Heart right ventricle (tissue), 16 donors: ENCODE data around the gene SLC1A4. TPM values are rescaled to one million over a fixed set of nuclear protein-coding genes. Genes with fewer than 3 reads are reported as not detected.
A peak's percentile ranks its signal among the peaks of the same experiment; 100 is the strongest.

Experiments used
- ATAC-seq, 8 donors: fragments of 200-7000 bp; cut with Tn5 transposase; one replicate each; pipeline ENCODE4 v1.9.1; 2020; ENCODE audit warnings: mild to moderate bottlenecking in 8 of 8, moderate library complexity in 8 of 8, moderate number of reproducible peaks in 1 of 8
- DNase-seq, 2 donors: peaks; one replicate each; pipeline ENCODE4 v3.0.0-alpha.2; 2020
- H3K27ac ChIP-seq, 10 donors: fragments of 200-600 bp; sonication (generic) in 2 of 10; one replicate each; pipeline versions ENCODE4 v1.5.0 to v1.8.0; 2020 to 2022; ENCODE audit warnings: mild to moderate bottlenecking in 3 of 10
- H3K27me3 ChIP-seq, 7 donors: fragments of 200-600 bp; one replicate each; pipeline ENCODE4 v1.8.0; 2021 to 2022; ENCODE audit warnings: mild to moderate bottlenecking in 2 of 7
- H3K36me3 ChIP-seq, 9 donors: fragments of 200-600 bp; sonication (generic) in 1 of 9; one replicate each; pipeline versions ENCODE4 v1.5.0 to v1.8.0; 2020 to 2022; ENCODE audit warnings: mild to moderate bottlenecking in 2 of 9
- H3K4me1 ChIP-seq, 9 donors: fragments of 200-600 bp; sonication (generic) in 1 of 9; one replicate each; pipeline versions ENCODE4 v1.5.0 to v1.8.0; 2020 to 2022; ENCODE audit warnings: mild to moderate bottlenecking in 4 of 9
- H3K4me3 ChIP-seq, 10 donors: fragments of 200-600 bp; sonication (generic) in 2 of 10; one replicate each; pipeline versions ENCODE4 v1.5.0 to v1.8.0; 2020 to 2022; ENCODE audit warnings: mild to moderate bottlenecking in 7 of 10, moderate library complexity in 2 of 10
- H3K9me3 ChIP-seq, 11 donors: fragments of 200-600 bp in 10 of 11; sonication (generic) in 2 of 11; one replicate each; pipeline versions ENCODE4 v1.5.0 to v1.8.0; 2013 to 2022; ENCODE audit warnings: mild to moderate bottlenecking in 2 of 11, control low read depth in 1 of 11, moderate library complexity in 1 of 11
- WGBS, 2 donors: extraction: QIAGEN DNeasy Blood & Tissue Kit; methylation state at CpG; one replicate each; pipeline ENCODE4 v1.1.7; 2013; ENCODE audit warnings: inconsistent platforms in 1 of 2; 5-methylcytosine and 5-hydroxymethylcytosine counted together
- intact Hi-C, 10 donors: fragments of 100-400 bp; cut with DNase I; formaldehyde crosslinking; loops; one replicate each; pipeline versions ENCODE4 v1.11.1 to v1.14.2; 2022
- polyA plus RNA-seq, 2 donors: library from polyadenylated mRNA; stranded (reverse); fragments of 200-250 nt; gene quantifications; one replicate each; pipeline ENCODE4 v1.2.3, GENCODE V29; 2013
- total RNA-seq, 10 donors: library from RNA; stranded (reverse); fragmentation: NEBNext Ultra II Directional in 3 of 10; extraction: Animal tissue kit (Norgen Biotek cat#: 25700) in 3 of 10; gene quantifications; one replicate each; pipeline versions ENCODE4 v1.2.1 to v1.2.4, GENCODE V29; 2021 to 2023
- TF ChIP-seq, protein P1 (sequence below), 9 donors: fragments of 200-600 bp; sonication (generic) in 2 of 9; IDR thresholded peaks; one replicate each; pipeline versions ENCODE4 v1.5.0 to v1.8.0; 2021 to 2022; ENCODE audit warnings: antibody characterized with exemption in 9 of 9, mild to moderate bottlenecking in 5 of 9, moderate library complexity in 1 of 9
- donor health status: Arrhythmogenic right ventricular cardiomyopathy.
- donor health status: ischemic (EF 13 %, LVEDD 7.1; RV severe dilation, severe dysfunction).
- donor health status: healthy with polysubstance abuse.
- donor health status: DM: no; HTN: yes; CAD: no.
- donor health status: DM: no; HTN: no; CAD: no.
- donor health status: ischemic (EF 25% LVEDD 6.9; RV normal size, moderate dysfunction).
- donor health status: ischemic (EF 25% LVEDD 5.7; RV mildly dilated, moderate dysfunction).
- donor health status: healthy.
- donor health status: DM: yes; HTN: yes; CAD: no.
- donor health status: Ischemic cardiomyopathy.
- donor health status: ischemic (EF 35%, LVEDD 5.7; RV mildly dilated, moderate dysfunction).
- donor health status: nonischemic (EF 11% LVEDD 7.7; RV severe dilation, severe dysfunction).
- donor health status: DM: yes; HTN: yes; CAD: no.
- donor health status: PGD.
- donor health status: ischemic (EF 29% LVEDD 5.4; RV normal size, mild dysfunction).
- donor health status: nonischemic (EF 23%, LVEDD 6.1; RV moderate dilation, normal function).

SLC1A4 gene
- total and polyA plus RNA-seq, 12 donors = 2.1 to 18.7 (median 11.3) TPM

- 10% methylated on average over 42 of the region's 42 CpGs for WGBS, 2 donors
- intact Hi-C loops = loop anchor here in 4 of 10 donors (2.0 to 10.0 kb wide), 4 partner anchors 72 to 519 kb away; partner anchors contain the start of gene RAB1A (in 3 of the 4)
- peak overlapping the region in 9 of 10 donors; percentile 40 to 97 (median 81) for H3K27ac ChIP-seq
- DNase-seq (no peak), ATAC-seq (peak; percentile 2 to 44 (median 30))
- no peaks in the 10 kb centered on the region for H3K27me3 ChIP-seq
- peak overlapping the region; percentile 57 to 89 (median 78) for H3K4me3 ChIP-seq
- H3K4me1 ChIP-seq = peaks cover 6 to 57% (median 42%) of the 10 kb centered on the region in 9 donors
- no peaks in the 10 kb centered on the region for H3K9me3 ChIP-seq
- TF ChIP-seq, protein P1, sequence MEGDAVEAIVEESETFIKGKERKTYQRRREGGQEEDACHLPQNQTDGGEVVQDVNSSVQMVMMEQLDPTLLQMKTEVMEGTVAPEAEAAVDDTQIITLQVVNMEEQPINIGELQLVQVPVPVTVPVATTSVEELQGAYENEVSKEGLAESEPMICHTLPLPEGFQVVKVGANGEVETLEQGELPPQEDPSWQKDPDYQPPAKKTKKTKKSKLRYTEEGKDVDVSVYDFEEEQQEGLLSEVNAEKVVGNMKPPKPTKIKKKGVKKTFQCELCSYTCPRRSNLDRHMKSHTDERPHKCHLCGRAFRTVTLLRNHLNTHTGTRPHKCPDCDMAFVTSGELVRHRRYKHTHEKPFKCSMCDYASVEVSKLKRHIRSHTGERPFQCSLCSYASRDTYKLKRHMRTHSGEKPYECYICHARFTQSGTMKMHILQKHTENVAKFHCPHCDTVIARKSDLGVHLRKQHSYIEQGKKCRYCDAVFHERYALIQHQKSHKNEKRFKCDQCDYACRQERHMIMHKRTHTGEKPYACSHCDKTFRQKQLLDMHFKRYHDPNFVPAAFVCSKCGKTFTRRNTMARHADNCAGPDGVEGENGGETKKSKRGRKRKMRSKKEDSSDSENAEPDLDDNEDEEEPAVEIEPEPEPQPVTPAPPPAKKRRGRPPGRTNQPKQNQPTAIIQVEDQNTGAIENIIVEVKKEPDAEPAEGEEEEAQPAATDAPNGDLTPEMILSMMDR (IDR thresholded peaks at IDR 0.05) = no peak
- no peaks in the 10 kb centered on the region for H3K36me3 ChIP-seq
Measured at GRCh38 chr2:65055422-65056214, 66.4 kb downstream of the SLC1A4 start.

- intact Hi-C loops = loop anchor here in 4 of 10 donors (2.0 to 10.0 kb wide), 4 partner anchors 71 to 518 kb away; partner anchors contain the start of gene RAB1A (in 3 of the 4)
Measured at GRCh38 chr2:65056215-65057053, 67.2 kb downstream of the SLC1A4 start, which contains the start of gene CEP68. Gene CEP68 (plus strand): TSS chr2:65056416. CDS start chr2:65069445, 13,029 bp downstream.

DNA sequence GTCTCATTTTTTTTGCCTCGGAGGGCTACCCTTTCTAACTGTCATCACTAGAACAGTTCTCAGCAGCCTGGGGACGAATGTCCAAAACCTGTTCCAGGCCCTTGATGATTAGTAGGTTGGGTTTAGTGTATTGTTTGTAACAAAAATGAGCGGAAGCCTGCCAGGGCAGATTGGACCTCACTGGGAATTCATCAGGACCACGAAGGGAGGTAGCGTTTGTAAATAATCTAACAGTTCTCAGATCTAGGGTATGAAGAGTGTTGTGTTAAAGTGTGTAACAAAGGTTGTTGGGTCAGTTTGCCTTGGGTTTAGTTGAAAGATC, 67.8 kb downstream of the SLC1A4 start:
- peak overlapping the region; percentile 57 to 89 (median 78) for H3K4me3 ChIP-seq
- no peak for DNase-seq
- 2 to 12% methylated on average over 5 of the region's 5 CpGs for WGBS, 2 donors
- no peaks in the 10 kb centered on the region for H3K27me3 ChIP-seq
- no peaks in the 10 kb centered on the region for H3K36me3 ChIP-seq
- no peaks in the 10 kb centered on the region for H3K9me3 ChIP-seq
- TF ChIP-seq, protein P1 (IDR thresholded peaks at IDR 0.05) = no peak
- ATAC-seq = peak in 1 of 8 donors; percentile 0
- intact Hi-C loops = loop anchor here in 4 of 10 donors (2.0 to 10.0 kb wide), 4 partner anchors 70 to 518 kb away; partner anchors contain the start of gene RAB1A (in 3 of the 4)
- peak overlapping the region; percentile 81 to 97 (median 92) for H3K27ac ChIP-seq
- H3K4me1 ChIP-seq = peaks cover 6 to 71% (median 56%) of the 10 kb centered on the region in 9 donors

More at GRCh38 chr2:65056215-65057053, 67.2 kb downstream of the SLC1A4 start, which contains the start of gene CEP68:
- ATAC-seq (peak; percentile 94 to 98 (median 98)), DNase-seq (peak; percentile 96 to 98)
- no peaks in the 10 kb centered on the region for H3K36me3 ChIP-seq
- H3K27me3 ChIP-seq = no peaks in the 10 kb centered on the region
- peak within 1 kb of the TSS; percentile 57 to 89 (median 78) for H3K4me3 ChIP-seq
- H3K27ac ChIP-seq = peak within 1 kb of the TSS; percentile 81 to 97 (median 92)
- 0 to 1% methylated on average over 76 to 99 of the region's 99 CpGs for WGBS, 2 donors
- no peaks in the 10 kb centered on the region for H3K9me3 ChIP-seq
- TF ChIP-seq, protein P1 (IDR thresholded peaks at IDR 0.05) = no peak
- peaks cover 6 to 65% (median 50%) of the 10 kb centered on the region in 9 donors for H3K4me1 ChIP-seq
